GM23338 (cell line): ENCODE data around the gene H2BK1. TPM values are rescaled to one million over a fixed set of nuclear protein-coding genes. Genes with fewer than 3 reads are reported as not detected.

Experiments
- ATAC-seq: fragments of 200-7000 bp; cut with Tn5 transposase; 3 replicates; pipeline ENCODE4 v1.9.1; 2020
- DNase-seq: peaks from one replicate; pipeline ENCODE4 v3.0.0-alpha.2; 2015; ENCODE audit warnings: low spot score
- H2AFZ ChIP-seq: fragments of 200-600 bp; sonication (generic); 2 replicates; pipeline ENCODE4 v1.8.0; 2016; ENCODE audit warnings: antibody characterized with exemption, mild to moderate bottlenecking, moderate library complexity
- H3F3A ChIP-seq: fragments of 200-600 bp; sonication (generic); replicated peaks from 2 replicates; pipeline ENCODE4 v1.8.0; 2017; ENCODE audit warnings: antibody characterized with exemption, mixed run types, low read depth
- H3K27ac ChIP-seq: fragments of 200-600 bp; sonication (generic); 2 replicates; pipeline ENCODE4 v1.6.1; 2016; ENCODE audit warnings: low read depth
- H3K27me3 ChIP-seq: fragments of 200-600 bp; sonication (generic); 2 replicates; pipeline ENCODE4 v1.8.0; 2016; ENCODE audit warnings: mild to moderate bottlenecking, mixed run types, moderate library complexity; ENCODE audit not compliant: insufficient read depth
- H3K36me3 ChIP-seq: fragments of 200-600 bp; sonication (generic); 2 replicates; pipeline ENCODE4 v1.8.0; 2016; ENCODE audit warnings: mild to moderate bottlenecking; ENCODE audit not compliant: insufficient read depth
- H3K4me1 ChIP-seq: fragments of 200-600 bp; sonication (generic); 2 replicates; pipeline ENCODE4 v1.8.0; 2016; ENCODE audit warnings: mild to moderate bottlenecking, moderate library complexity; ENCODE audit not compliant: insufficient read depth
- H3K4me2 ChIP-seq: fragments of 200-600 bp; sonication (generic); 2 replicates; pipeline ENCODE4 v1.7.1; 2017; ENCODE audit warnings: mixed run types
- H3K4me3 ChIP-seq: fragments of 200-600 bp; sonication (generic); 2 replicates; pipeline ENCODE4 v1.6.1; 2016; ENCODE audit warnings: mixed run types
- H3K79me2 ChIP-seq: fragments of 200-600 bp; sonication (generic); replicated peaks from 2 replicates; pipeline ENCODE4 v1.8.0; 2017; ENCODE audit warnings: mild to moderate bottlenecking; ENCODE audit not compliant: insufficient read depth
- H3K9me2 ChIP-seq: fragments of 200-600 bp; sonication (generic); 2 replicates; pipeline ENCODE4 v1.8.0; 2017; ENCODE audit not compliant: insufficient read depth
- H4K20me1 ChIP-seq: fragments of 200-600 bp; sonication (generic); replicated peaks from 2 replicates; pipeline ENCODE4 v1.8.0; 2017; ENCODE audit warnings: mild to moderate bottlenecking; ENCODE audit not compliant: insufficient read depth
- H3K27ac Mint-ChIP-seq: 2 replicates; pipeline ENCODE4 v1.8.0; 2020; ENCODE audit warnings: inconsistent platforms, mild to moderate bottlenecking, moderate library complexity, mixed read lengths
- H3K27me3 Mint-ChIP-seq: 3 replicates; pipeline ENCODE4 v1.8.0; 2022; ENCODE audit warnings: low read depth, mild to moderate bottlenecking, moderate library complexity, mixed read lengths, inconsistent platforms; ENCODE audit not compliant: insufficient read depth, poor library complexity
- H3K36me3 Mint-ChIP-seq: 3 replicates; pipeline ENCODE4 v1.8.0; 2021; ENCODE audit warnings: low read depth, mild to moderate bottlenecking, inconsistent platforms, moderate library complexity, mixed read lengths
- H3K4me1 Mint-ChIP-seq: 3 replicates; pipeline ENCODE4 v1.8.0; 2020; ENCODE audit warnings: mild to moderate bottlenecking, inconsistent platforms, mixed read lengths
- H3K4me3 Mint-ChIP-seq: 3 replicates; pipeline ENCODE4 v1.8.0; 2021; ENCODE audit warnings: moderate library complexity, mild to moderate bottlenecking, inconsistent platforms, mixed read lengths
- H3K9me3 Mint-ChIP-seq: 3 replicates; pipeline ENCODE4 v1.8.0; 2020; ENCODE audit warnings: moderate library complexity, mild to moderate bottlenecking, inconsistent platforms, mixed read lengths
- CREB1 ChIP-seq: fragments of 250-450 bp; sonication (Bioruptor Pico); IDR thresholded peaks from 2 replicates; pipeline ENCODE4 v1.5.0; 2020; ENCODE audit warnings: low read depth, mild to moderate bottlenecking, moderate library complexity
- EZH2 ChIP-seq: fragments of 200-600 bp; sonication (generic); IDR thresholded peaks from one replicate; pipeline ENCODE4 v1.8.0; 2017; ENCODE audit warnings: antibody characterized with exemption, mild to moderate bottlenecking, low read depth; ENCODE audit not compliant: unreplicated experiment
- EZH2phosphoT487 ChIP-seq: fragments of 200-600 bp; sonication (generic); IDR thresholded peaks from one replicate; pipeline ENCODE4 v1.8.1; 2018; ENCODE audit warnings: antibody characterized with exemption; ENCODE audit not compliant: unreplicated experiment
- JUNB ChIP-seq: IDR thresholded peaks from one replicate; pipeline ENCODE4 v1.6.1; 2016; ENCODE audit warnings: antibody characterized with exemption; ENCODE audit not compliant: unreplicated experiment
- NANOG ChIP-seq: IDR thresholded peaks from 2 replicates; pipeline ENCODE4 v1.6.1; 2016; ENCODE audit warnings: antibody characterized with exemption, borderline replicate concordance
- POLR2AphosphoS5 ChIP-seq: IDR thresholded peaks from 2 replicates; pipeline ENCODE4 v1.6.1; 2016; ENCODE audit warnings: antibody characterized with exemption, low read depth
- STAT1 ChIP-seq: IDR thresholded peaks from one replicate; pipeline ENCODE4 v1.6.1; 2016; ENCODE audit warnings: antibody characterized with exemption; ENCODE audit not compliant: unreplicated experiment
- ZNF114 ChIP-seq: fragments of 250-450 bp; sonication (Bioruptor Pico); IDR thresholded peaks from 2 replicates; pipeline ENCODE4 v1.5.0; 2020; ENCODE audit warnings: mild to moderate bottlenecking, moderate library complexity
- ZNF331 ChIP-seq: fragments of 250-450 bp; sonication (Bioruptor Pico); IDR thresholded peaks from 2 replicates; pipeline ENCODE4 v1.5.0; 2020; ENCODE audit warnings: low read depth, mild to moderate bottlenecking, moderate library complexity
- polyA plus RNA-seq: library from polyadenylated mRNA; unstranded; fragments of >200 nt; fragmentation: Nextera tagmentation; extraction: Ambion mirVana; gene quantifications from 2 replicates; pipeline ENCODE4 v1.2.1, GENCODE V29; 2016
- total RNA-seq: library from RNA; depleted of rRNA; stranded (reverse); fragments of >200 nt; shearing (Covaris generic); gene quantifications from 2 replicates; pipeline ENCODE4 v1.2.3, GENCODE V29; 2014
- TF ChIP-seq, protein P1 (sequence below), 2 experiments: fragments of 200-600 bp in 1 of 2; sonication (generic) in 1 of 2; conservative IDR thresholded peaks; 2 replicates each; pipeline versions ENCODE4 v1.5.1 to v1.6.1; 2016 to 2017; ENCODE audit warnings: antibody characterized with exemption in 2 of 2, low read depth in 2 of 2, mild to moderate bottlenecking in 2 of 2, moderate library complexity in 1 of 2
- TF ChIP-seq, protein P2 (sequence below): fragments of 250-450 bp; sonication (Bioruptor Pico); IDR thresholded peaks from 2 replicates; pipeline ENCODE4 v1.5.0; 2020; ENCODE audit warnings: mild to moderate bottlenecking, moderate library complexity
- TF ChIP-seq, protein P3 (sequence below): IDR thresholded peaks from one replicate; pipeline ENCODE4 v1.6.1; 2018; ENCODE audit warnings: antibody characterized with exemption; ENCODE audit not compliant: unreplicated experiment
- TF ChIP-seq, protein P4 (sequence below): IDR thresholded peaks from 2 replicates; pipeline ENCODE4 v1.6.1; 2016; ENCODE audit warnings: antibody characterized with exemption

H2BK1 gene
- total and polyA plus RNA-seq, 2 experiments from 2014 or later, result not detected

DNA sequence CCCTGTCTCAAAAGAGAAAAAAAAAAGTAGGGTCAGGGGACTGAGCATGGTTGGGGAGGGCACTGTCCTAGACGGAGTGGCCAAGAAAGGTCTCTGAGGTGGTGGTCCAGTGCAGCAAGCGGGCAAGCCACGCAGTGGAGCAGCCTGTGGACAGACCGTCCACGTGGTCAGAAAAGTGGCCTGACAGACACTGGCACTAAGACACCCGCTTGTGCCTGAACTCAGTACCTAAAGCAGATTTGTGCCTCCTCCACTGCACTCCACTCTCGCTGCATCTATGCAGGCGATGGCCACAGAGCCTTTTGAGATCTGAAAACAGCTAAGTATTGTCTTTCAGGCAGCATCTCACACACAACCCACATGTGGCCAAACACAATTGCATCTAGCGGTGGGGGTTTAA is 32.1 kb downstream of the H2BK1 start:
- no peaks in the 10 kb centered on the region for H3K79me2 ChIP-seq
- no peak overlapping the region for H3K27ac ChIP-seq
- peaks cover 12% of the 10 kb centered on the region for H3K4me1 Mint-ChIP-seq
- H3K36me3 ChIP-seq, result no peaks in the 10 kb centered on the region
- 0 out of 2 replicates have a peak, but pooled peaks cover 5% of the 10 kb centered on the region for H3K9me2 ChIP-seq
- no peaks in the 10 kb centered on the region for H3F3A ChIP-seq
- no peak overlapping the region for H3K4me3 Mint-ChIP-seq
- no peak for ATAC-seq
- H3K4me1 ChIP-seq, result no peaks in the 10 kb centered on the region
- peaks cover 31% of the 10 kb centered on the region for H3K27me3 ChIP-seq
- H3K9me3 Mint-ChIP-seq, result peaks cover 18% of the 10 kb centered on the region
- no peak overlapping the region for H3K4me3 ChIP-seq
- TF ChIP-seq, protein P1, sequence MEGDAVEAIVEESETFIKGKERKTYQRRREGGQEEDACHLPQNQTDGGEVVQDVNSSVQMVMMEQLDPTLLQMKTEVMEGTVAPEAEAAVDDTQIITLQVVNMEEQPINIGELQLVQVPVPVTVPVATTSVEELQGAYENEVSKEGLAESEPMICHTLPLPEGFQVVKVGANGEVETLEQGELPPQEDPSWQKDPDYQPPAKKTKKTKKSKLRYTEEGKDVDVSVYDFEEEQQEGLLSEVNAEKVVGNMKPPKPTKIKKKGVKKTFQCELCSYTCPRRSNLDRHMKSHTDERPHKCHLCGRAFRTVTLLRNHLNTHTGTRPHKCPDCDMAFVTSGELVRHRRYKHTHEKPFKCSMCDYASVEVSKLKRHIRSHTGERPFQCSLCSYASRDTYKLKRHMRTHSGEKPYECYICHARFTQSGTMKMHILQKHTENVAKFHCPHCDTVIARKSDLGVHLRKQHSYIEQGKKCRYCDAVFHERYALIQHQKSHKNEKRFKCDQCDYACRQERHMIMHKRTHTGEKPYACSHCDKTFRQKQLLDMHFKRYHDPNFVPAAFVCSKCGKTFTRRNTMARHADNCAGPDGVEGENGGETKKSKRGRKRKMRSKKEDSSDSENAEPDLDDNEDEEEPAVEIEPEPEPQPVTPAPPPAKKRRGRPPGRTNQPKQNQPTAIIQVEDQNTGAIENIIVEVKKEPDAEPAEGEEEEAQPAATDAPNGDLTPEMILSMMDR (conservative IDR thresholded peaks at IDR 0.05; ENCODE audit: low read depth in 2 of 2), result no peak
- TF ChIP-seq, protein P2, sequence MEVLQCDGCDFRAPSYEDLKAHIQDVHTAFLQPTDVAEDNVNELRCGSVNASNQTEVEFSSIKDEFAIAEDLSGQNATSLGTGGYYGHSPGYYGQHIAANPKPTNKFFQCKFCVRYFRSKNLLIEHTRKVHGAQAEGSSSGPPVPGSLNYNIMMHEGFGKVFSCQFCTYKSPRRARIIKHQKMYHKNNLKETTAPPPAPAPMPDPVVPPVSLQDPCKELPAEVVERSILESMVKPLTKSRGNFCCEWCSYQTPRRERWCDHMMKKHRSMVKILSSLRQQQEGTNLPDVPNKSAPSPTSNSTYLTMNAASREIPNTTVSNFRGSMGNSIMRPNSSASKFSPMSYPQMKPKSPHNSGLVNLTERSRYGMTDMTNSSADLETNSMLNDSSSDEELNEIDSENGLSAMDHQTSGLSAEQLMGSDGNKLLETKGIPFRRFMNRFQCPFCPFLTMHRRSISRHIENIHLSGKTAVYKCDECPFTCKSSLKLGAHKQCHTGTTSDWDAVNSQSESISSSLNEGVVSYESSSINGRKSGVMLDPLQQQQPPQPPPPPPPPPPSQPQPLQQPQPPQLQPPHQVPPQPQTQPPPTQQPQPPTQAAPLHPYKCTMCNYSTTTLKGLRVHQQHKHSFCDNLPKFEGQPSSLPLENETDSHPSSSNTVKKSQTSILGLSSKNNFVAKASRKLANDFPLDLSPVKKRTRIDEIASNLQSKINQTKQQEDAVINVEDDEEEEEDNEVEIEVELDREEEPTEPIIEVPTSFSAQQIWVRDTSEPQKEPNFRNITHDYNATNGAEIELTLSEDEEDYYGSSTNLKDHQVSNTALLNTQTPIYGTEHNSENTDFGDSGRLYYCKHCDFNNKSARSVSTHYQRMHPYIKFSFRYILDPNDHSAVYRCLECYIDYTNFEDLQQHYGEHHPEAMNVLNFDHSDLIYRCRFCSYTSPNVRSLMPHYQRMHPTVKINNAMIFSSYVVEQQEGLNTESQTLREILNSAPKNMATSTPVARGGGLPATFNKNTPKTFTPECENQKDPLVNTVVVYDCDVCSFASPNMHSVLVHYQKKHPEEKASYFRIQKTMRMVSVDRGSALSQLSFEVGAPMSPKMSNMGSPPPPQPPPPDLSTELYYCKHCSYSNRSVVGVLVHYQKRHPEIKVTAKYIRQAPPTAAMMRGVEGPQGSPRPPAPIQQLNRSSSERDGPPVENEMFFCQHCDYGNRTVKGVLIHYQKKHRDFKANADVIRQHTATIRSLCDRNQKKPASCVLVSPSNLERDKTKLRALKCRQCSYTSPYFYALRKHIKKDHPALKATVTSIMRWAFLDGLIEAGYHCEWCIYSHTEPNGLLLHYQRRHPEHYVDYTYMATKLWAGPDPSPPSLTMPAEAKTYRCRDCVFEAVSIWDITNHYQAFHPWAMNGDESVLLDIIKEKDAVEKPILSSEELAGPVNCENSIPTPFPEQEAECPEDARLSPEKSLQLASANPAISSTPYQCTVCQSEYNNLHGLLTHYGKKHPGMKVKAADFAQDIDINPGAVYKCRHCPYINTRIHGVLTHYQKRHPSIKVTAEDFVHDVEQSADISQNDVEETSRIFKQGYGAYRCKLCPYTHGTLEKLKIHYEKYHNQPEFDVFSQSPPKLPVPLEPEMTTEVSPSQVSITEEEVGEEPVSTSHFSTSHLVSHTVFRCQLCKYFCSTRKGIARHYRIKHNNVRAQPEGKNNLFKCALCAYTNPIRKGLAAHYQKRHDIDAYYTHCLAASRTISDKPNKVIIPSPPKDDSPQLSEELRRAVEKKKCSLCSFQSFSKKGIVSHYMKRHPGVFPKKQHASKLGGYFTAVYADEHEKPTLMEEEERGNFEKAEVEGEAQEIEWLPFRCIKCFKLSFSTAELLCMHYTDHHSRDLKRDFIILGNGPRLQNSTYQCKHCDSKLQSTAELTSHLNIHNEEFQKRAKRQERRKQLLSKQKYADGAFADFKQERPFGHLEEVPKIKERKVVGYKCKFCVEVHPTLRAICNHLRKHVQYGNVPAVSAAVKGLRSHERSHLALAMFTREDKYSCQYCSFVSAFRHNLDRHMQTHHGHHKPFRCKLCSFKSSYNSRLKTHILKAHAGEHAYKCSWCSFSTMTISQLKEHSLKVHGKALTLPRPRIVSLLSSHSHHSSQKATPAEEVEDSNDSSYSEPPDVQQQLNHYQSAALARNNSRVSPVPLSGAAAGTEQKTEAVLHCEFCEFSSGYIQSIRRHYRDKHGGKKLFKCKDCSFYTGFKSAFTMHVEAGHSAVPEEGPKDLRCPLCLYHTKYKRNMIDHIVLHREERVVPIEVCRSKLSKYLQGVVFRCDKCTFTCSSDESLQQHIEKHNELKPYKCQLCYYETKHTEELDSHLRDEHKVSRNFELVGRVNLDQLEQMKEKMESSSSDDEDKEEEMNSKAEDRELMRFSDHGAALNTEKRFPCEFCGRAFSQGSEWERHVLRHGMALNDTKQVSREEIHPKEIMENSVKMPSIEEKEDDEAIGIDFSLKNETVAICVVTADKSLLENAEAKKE, result no peak
- TF ChIP-seq STAT1 (no peak), POLR2AphosphoS5 (no peak), ZNF331 (CRISPR knock-in tag) (no peak), ZNF114 (CRISPR knock-in tag) (no peak), CREB1 (CRISPR knock-in tag) (no peak), NANOG (no peak), JUNB (no peak), EZH2 (no peak), EZH2phosphoT487 (no peak)
- TF ChIP-seq, protein P3, sequence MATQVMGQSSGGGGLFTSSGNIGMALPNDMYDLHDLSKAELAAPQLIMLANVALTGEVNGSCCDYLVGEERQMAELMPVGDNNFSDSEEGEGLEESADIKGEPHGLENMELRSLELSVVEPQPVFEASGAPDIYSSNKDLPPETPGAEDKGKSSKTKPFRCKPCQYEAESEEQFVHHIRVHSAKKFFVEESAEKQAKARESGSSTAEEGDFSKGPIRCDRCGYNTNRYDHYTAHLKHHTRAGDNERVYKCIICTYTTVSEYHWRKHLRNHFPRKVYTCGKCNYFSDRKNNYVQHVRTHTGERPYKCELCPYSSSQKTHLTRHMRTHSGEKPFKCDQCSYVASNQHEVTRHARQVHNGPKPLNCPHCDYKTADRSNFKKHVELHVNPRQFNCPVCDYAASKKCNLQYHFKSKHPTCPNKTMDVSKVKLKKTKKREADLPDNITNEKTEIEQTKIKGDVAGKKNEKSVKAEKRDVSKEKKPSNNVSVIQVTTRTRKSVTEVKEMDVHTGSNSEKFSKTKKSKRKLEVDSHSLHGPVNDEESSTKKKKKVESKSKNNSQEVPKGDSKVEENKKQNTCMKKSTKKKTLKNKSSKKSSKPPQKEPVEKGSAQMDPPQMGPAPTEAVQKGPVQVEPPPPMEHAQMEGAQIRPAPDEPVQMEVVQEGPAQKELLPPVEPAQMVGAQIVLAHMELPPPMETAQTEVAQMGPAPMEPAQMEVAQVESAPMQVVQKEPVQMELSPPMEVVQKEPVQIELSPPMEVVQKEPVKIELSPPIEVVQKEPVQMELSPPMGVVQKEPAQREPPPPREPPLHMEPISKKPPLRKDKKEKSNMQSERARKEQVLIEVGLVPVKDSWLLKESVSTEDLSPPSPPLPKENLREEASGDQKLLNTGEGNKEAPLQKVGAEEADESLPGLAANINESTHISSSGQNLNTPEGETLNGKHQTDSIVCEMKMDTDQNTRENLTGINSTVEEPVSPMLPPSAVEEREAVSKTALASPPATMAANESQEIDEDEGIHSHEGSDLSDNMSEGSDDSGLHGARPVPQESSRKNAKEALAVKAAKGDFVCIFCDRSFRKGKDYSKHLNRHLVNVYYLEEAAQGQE, result no peak
- TF ChIP-seq, protein P4, sequence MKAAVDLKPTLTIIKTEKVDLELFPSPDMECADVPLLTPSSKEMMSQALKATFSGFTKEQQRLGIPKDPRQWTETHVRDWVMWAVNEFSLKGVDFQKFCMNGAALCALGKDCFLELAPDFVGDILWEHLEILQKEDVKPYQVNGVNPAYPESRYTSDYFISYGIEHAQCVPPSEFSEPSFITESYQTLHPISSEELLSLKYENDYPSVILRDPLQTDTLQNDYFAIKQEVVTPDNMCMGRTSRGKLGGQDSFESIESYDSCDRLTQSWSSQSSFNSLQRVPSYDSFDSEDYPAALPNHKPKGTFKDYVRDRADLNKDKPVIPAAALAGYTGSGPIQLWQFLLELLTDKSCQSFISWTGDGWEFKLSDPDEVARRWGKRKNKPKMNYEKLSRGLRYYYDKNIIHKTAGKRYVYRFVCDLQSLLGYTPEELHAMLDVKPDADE, result no peak
- H3K27me3 Mint-ChIP-seq, result peaks cover 27% of the 10 kb centered on the region
- H3K4me2 ChIP-seq, result no peak overlapping the region
- no peak overlapping the region for H2AFZ ChIP-seq
- DNase-seq, result no peak
- H4K20me1 ChIP-seq, result no peaks in the 10 kb centered on the region
- H3K27ac Mint-ChIP-seq, result no peak overlapping the region
- peaks cover 9% of the 10 kb centered on the region; the same call in 1 of the 3 replicates for H3K36me3 Mint-ChIP-seq
